Trophoblast cell (in vitro differentiated cells and primary cell): Measurements from ENCODE around the gene EPHB1.

Experiments used
- DNase-seq, 2 donors: peaks; one replicate each; pipeline ENCODE4 v3.0.0-alpha.2; 2016
- H2AFZ ChIP-seq: 2 replicates; pipeline ENCODE4 v1.6.1; 2013; ENCODE audit warnings: low read length, moderate library complexity, mild to moderate bottlenecking; ENCODE audit not compliant: insufficient read depth, poor library complexity
- H2AK5ac ChIP-seq: 2 replicates; pipeline ENCODE4 v1.6.1; 2013; ENCODE audit warnings: mild to moderate bottlenecking, low read length
- H2BK120ac ChIP-seq: 2 replicates; pipeline ENCODE4 v1.6.1; 2013; ENCODE audit warnings: low read length, mild to moderate bottlenecking, moderate library complexity; ENCODE audit not compliant: insufficient read depth, poor library complexity
- H2BK12ac ChIP-seq: 2 replicates; pipeline ENCODE4 v1.6.1; 2013; ENCODE audit warnings: mild to moderate bottlenecking, low read length, moderate library complexity
- H2BK5ac ChIP-seq: 2 replicates; pipeline ENCODE4 v1.6.1; 2013; ENCODE audit warnings: low read length, low read depth, moderate library complexity, mild to moderate bottlenecking; ENCODE audit not compliant: poor library complexity
- H3K14ac ChIP-seq: 2 replicates; pipeline ENCODE4 v1.6.1; 2013; ENCODE audit warnings: mild to moderate bottlenecking, low read length
- H3K18ac ChIP-seq: 2 replicates; pipeline ENCODE4 v1.6.1; 2013; ENCODE audit warnings: mild to moderate bottlenecking, low read length
- H3K23ac ChIP-seq: 2 replicates; pipeline ENCODE4 v1.6.1; 2013; ENCODE audit warnings: low read length
- H3K27ac ChIP-seq: 2 replicates; pipeline ENCODE4 v1.5.1; 2013; ENCODE audit warnings: low read depth, mild to moderate bottlenecking, inconsistent platforms, low read length, moderate library complexity
- H3K27me3 ChIP-seq: 2 replicates; pipeline ENCODE4 v1.6.1; 2013; ENCODE audit warnings: inconsistent platforms, mild to moderate bottlenecking, low read length, moderate library complexity; ENCODE audit not compliant: insufficient read depth
- H3K36me3 ChIP-seq, 2 experiments: 1 replicate in 1 of 2; 2 replicates in 1 of 2; pipeline ENCODE4 v1.6.1; 2013; ENCODE audit warnings: low read length in 2 of 2, mild to moderate bottlenecking in 2 of 2, moderate library complexity in 1 of 2; ENCODE audit not compliant: insufficient read depth in 2 of 2, control insufficient read depth in 1 of 2
- H3K4ac ChIP-seq: 2 replicates; pipeline ENCODE4 v1.6.1; 2013; ENCODE audit warnings: low read depth, mild to moderate bottlenecking, low read length, moderate library complexity
- H3K4me1 ChIP-seq, 2 experiments: 1 replicate in 1 of 2; 2 replicates in 1 of 2; pipeline ENCODE4 v1.6.1; 2013; ENCODE audit warnings: low read length in 2 of 2, mild to moderate bottlenecking in 2 of 2, moderate library complexity in 1 of 2; ENCODE audit not compliant: insufficient read depth in 2 of 2, control insufficient read depth in 1 of 2
- H3K4me2 ChIP-seq: 2 replicates; pipeline ENCODE4 v1.6.1; 2013; ENCODE audit warnings: inconsistent platforms, mild to moderate bottlenecking, low read length, moderate library complexity
- H3K4me3 ChIP-seq: 2 replicates; pipeline ENCODE4 v1.5.1; 2013; ENCODE audit warnings: mild to moderate bottlenecking, low read depth, low read length, inconsistent platforms
- H3K79me1 ChIP-seq: one replicate; pipeline ENCODE4 v1.6.1; 2013; ENCODE audit warnings: low read length
- H3K79me2 ChIP-seq: 2 replicates; pipeline ENCODE4 v1.6.1; 2013; ENCODE audit warnings: low read length, mild to moderate bottlenecking; ENCODE audit not compliant: control insufficient read depth, insufficient read depth, poor library complexity
- H3K9ac ChIP-seq: 2 replicates; pipeline ENCODE4 v1.6.1; 2013; ENCODE audit warnings: mild to moderate bottlenecking, low read length
- H3K9me3 ChIP-seq: 2 replicates; pipeline ENCODE4 v1.6.1; 2013; ENCODE audit warnings: low read depth, mild to moderate bottlenecking, control low read depth, inconsistent platforms, low read length; ENCODE audit not compliant: insufficient read depth
- H4K12ac ChIP-seq: 2 replicates; pipeline ENCODE4 v1.6.1; 2013; ENCODE audit warnings: low read depth, mild to moderate bottlenecking, low read length, moderate library complexity
- H4K8ac ChIP-seq: 2 replicates; pipeline ENCODE4 v1.6.1; 2013; ENCODE audit warnings: low read depth, mild to moderate bottlenecking, low read length, moderate library complexity
- H4K91ac ChIP-seq: one replicate; pipeline ENCODE4 v1.6.1; 2013; ENCODE audit warnings: low read depth, mild to moderate bottlenecking, low read length, moderate library complexity
- WGBS: extraction: QIAGEN DNeasy Blood & Tissue Kit; methylation state at CpG from one replicate; pipeline ENCODE4 v1.1.7; 2013; ENCODE audit warnings: missing lambda C conversion rate; ENCODE audit not compliant: insufficient read length, insufficient coverage; ENCODE audit errors: extremely low coverage; 5-methylcytosine and 5-hydroxymethylcytosine counted together

The EPHB1 gene

GRCh38 chr3:135091946-135092345, 296.9 kb downstream of the EPHB1 start:
- Histone ChIP-seq H4K12ac (no peak overlapping the region), H3K4me2 (no peak overlapping the region), H3K4me3 (no peak overlapping the region), H3K9ac (no peak overlapping the region), H3K79me1 (no peaks in the 10 kb centered on the region), H3K18ac (no peak overlapping the region), H3K27ac (no peak overlapping the region), H3K23ac (no peak overlapping the region), H2AK5ac (no peak overlapping the region), H3K27me3 (no peaks in the 10 kb centered on the region), H3K4me1 (no peaks in the 10 kb centered on the region), H2BK120ac (no peak overlapping the region), H3K4ac (no peak overlapping the region), H4K91ac (no peak overlapping the region), H2BK12ac (no peak overlapping the region), H4K8ac (no peak overlapping the region), H3K79me2 (no peaks in the 10 kb centered on the region), H3K9me3 (no peaks in the 10 kb centered on the region), H2AFZ (no peak overlapping the region), H2BK5ac (no peak overlapping the region), H3K14ac (no peak overlapping the region), H3K36me3 (no peaks in the 10 kb centered on the region)
- WGBS, result no CpG with 5 or more reads among the region's 5 CpGs
- no peak for DNase-seq

- Histone ChIP-seq H3K23ac (no peak overlapping the region), H3K79me1 (no peaks in the 10 kb centered on the region), H3K4me2 (no peak overlapping the region), H4K8ac (no peak overlapping the region), H2BK5ac (no peak overlapping the region), H3K4me1 (no peaks in the 10 kb centered on the region), H3K9me3 (no peaks in the 10 kb centered on the region), H2BK12ac (no peak overlapping the region), H3K4ac (no peak overlapping the region), H4K91ac (no peak overlapping the region), H3K27me3 (no peaks in the 10 kb centered on the region), H4K12ac (no peak overlapping the region), H3K36me3 (no peaks in the 10 kb centered on the region), H3K27ac (no peak overlapping the region), H2AFZ (no peak overlapping the region), H3K9ac (no peak overlapping the region), H2BK120ac (no peak overlapping the region), H3K79me2 (no peaks in the 10 kb centered on the region), H3K14ac (no peak overlapping the region), H3K4me3 (no peak overlapping the region), H3K18ac (no peak overlapping the region), H2AK5ac (no peak overlapping the region)
- WGBS, result no CpG with 5 or more reads among the region's 4 CpGs
- DNase-seq, result no peak
Measured at GRCh38 chr3:135093121-135093520, 298.1 kb downstream of the EPHB1 start.

- no peak overlapping the region for H3K14ac ChIP-seq
- H4K8ac ChIP-seq, result no peak overlapping the region
- H3K9me3 ChIP-seq, result no peaks in the 10 kb centered on the region
- no peaks in the 10 kb centered on the region for H3K36me3 ChIP-seq
- H3K4ac ChIP-seq, result no peak overlapping the region
- no peak overlapping the region for H2BK120ac ChIP-seq
- H3K79me1 ChIP-seq, result no peaks in the 10 kb centered on the region
- H3K4me1 ChIP-seq, result no peaks in the 10 kb centered on the region
- H2AFZ ChIP-seq, result no peak overlapping the region
- no peak overlapping the region for H3K18ac ChIP-seq
- H3K79me2 ChIP-seq, result no peaks in the 10 kb centered on the region
- H3K27me3 ChIP-seq, result no peaks in the 10 kb centered on the region
- H3K4me3 ChIP-seq, result no peak overlapping the region
- no peak overlapping the region for H3K9ac ChIP-seq
- DNase-seq, result no peak
- no peak overlapping the region for H2AK5ac ChIP-seq
- no CpG with 5 or more reads among the region's 5 CpGs for WGBS
- H4K91ac ChIP-seq, result no peak overlapping the region
- H3K4me2 ChIP-seq, result no peak overlapping the region
- no peak overlapping the region for H4K12ac ChIP-seq
- no peak overlapping the region for H2BK5ac ChIP-seq
- H3K27ac ChIP-seq, result no peak overlapping the region
- H3K23ac ChIP-seq, result peak overlapping the region; percentile 3
- H2BK12ac ChIP-seq, result no peak overlapping the region
Measured at GRCh38 chr3:135097276-135097946, 302.4 kb downstream of the EPHB1 start.

GRCh38 chr3:135099734-135100355, 304.8 kb downstream of the EPHB1 start:
- Histone ChIP-seq H4K12ac (no peak overlapping the region), H3K4me1 (no peaks in the 10 kb centered on the region), H2AK5ac (no peak overlapping the region), H3K9ac (no peak overlapping the region), H3K18ac (no peak overlapping the region), H3K4me2 (no peak overlapping the region), H3K23ac (no peak overlapping the region), H3K79me2 (no peaks in the 10 kb centered on the region), H3K4me3 (no peak overlapping the region), H2BK120ac (no peak overlapping the region), H2BK5ac (no peak overlapping the region), H4K91ac (no peak overlapping the region), H2AFZ (no peak overlapping the region), H3K36me3 (no peaks in the 10 kb centered on the region), H2BK12ac (no peak overlapping the region), H3K27ac (no peak overlapping the region), H3K14ac (no peak overlapping the region), H4K8ac (no peak overlapping the region), H3K27me3 (no peaks in the 10 kb centered on the region), H3K9me3 (no peaks in the 10 kb centered on the region), H3K79me1 (no peaks in the 10 kb centered on the region), H3K4ac (no peak overlapping the region)
- no peak for DNase-seq
- no CpG with 5 or more reads among the region's 5 CpGs for WGBS
